ENCODE measurements around the gene SAAL1. TPM values are rescaled to one million over a fixed set of nuclear protein-coding genes. Genes with fewer than 3 reads are reported as not detected.

The SAAL1 gene
- total RNA-seq, 4 donors from 2014 or later: 9.6 to 13.0 (median 12.8) TPM

DNA sequence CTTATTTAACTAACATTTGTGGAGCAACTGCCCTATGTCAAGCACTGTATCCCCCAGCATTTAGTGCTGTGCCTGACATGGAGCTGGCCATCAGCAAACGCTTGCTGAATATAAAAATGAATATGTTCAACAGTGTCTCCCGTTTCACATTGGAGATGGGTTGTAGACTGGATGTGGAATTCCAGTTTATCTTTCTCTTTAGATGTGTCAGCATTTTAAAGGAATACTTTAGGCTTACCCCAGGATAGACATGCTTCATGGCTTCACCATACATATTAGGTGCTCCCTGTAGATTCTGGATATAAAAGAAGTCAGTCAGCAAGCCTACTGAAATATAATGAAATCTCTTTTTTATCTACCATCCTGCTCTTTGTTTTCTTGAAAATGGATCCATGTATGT is 38.5 kb downstream of the SAAL1 start:
- no peak for DNase-seq
- intact Hi-C loops (cut with DNase I): no loop called here
- no peak for TF ChIP-seq POLR2A (IDR thresholded peaks at IDR 0.05)
- TF ChIP-seq, protein P1, sequence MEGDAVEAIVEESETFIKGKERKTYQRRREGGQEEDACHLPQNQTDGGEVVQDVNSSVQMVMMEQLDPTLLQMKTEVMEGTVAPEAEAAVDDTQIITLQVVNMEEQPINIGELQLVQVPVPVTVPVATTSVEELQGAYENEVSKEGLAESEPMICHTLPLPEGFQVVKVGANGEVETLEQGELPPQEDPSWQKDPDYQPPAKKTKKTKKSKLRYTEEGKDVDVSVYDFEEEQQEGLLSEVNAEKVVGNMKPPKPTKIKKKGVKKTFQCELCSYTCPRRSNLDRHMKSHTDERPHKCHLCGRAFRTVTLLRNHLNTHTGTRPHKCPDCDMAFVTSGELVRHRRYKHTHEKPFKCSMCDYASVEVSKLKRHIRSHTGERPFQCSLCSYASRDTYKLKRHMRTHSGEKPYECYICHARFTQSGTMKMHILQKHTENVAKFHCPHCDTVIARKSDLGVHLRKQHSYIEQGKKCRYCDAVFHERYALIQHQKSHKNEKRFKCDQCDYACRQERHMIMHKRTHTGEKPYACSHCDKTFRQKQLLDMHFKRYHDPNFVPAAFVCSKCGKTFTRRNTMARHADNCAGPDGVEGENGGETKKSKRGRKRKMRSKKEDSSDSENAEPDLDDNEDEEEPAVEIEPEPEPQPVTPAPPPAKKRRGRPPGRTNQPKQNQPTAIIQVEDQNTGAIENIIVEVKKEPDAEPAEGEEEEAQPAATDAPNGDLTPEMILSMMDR (IDR thresholded peaks at IDR 0.05): no peak
- Histone ChIP-seq H3K4me1 (no peaks in the 10 kb centered on the region), H3K4me3 (no peak overlapping the region), H3K27me3 (no peaks in the 10 kb centered on the region), H3K36me3 (no peaks in the 10 kb centered on the region), H3K27ac (no peak overlapping the region), H3K9me3 (no peaks in the 10 kb centered on the region)
- WGBS, 2 donors: 91 to 100% methylated on average over 2 of the region's 2 CpGs

DNA sequence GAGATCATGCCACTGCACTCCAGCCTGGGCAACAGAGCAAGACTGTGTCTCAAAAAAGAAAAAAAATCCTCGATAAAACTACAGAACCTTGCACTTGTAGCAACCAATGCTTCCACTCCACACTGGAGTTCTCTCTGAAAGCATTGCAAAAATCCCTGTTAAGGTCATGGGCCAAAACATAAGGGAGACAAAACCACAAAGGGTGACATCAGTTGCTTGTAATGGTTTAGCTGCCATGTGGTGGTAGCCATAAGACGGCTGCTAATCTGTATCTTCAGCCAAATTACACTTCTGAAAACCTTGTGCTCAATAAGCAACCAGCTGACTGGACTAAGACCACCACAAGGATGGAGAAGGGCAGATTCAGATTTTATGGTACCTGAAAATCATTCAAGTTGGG is 39.3 kb downstream of the SAAL1 start:
- WGBS, 2 donors: 83 to 88% methylated on average over 2 of the region's 2 CpGs
- H3K27ac ChIP-seq: no peak overlapping the region
- H3K4me3 ChIP-seq: no peak overlapping the region
- H3K27me3 ChIP-seq: no peaks in the 10 kb centered on the region
- TF ChIP-seq, protein P1 (IDR thresholded peaks at IDR 0.05): no peak
- no peak for TF ChIP-seq POLR2A (IDR thresholded peaks at IDR 0.05)
- intact Hi-C loops (cut with DNase I): no loop called here
- H3K4me1 ChIP-seq: no peaks in the 10 kb centered on the region
- no peaks in the 10 kb centered on the region for H3K36me3 ChIP-seq
- H3K9me3 ChIP-seq: no peaks in the 10 kb centered on the region
- no peak for DNase-seq

DNA sequence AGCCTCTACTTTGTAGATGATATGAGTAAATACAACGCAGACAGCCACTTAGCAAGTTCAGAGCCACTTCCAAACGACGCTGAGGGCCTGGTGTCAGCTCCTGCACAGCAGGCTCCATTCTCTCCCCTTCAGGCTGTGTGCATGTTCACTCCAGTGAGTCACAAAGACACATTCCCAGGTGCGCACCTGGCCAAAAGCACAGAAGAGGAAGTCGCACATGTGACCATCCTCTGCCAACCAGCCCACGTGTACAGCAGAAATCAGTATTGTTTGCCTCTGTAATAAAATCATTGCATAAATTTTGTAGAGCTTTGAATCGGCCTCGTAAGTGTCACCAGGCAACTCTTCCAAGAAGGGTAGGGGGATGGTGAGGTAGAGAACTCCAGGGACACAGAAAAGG is 40.3 kb downstream of the SAAL1 start:
- WGBS, 2 donors: 76 to 77% methylated on average over 8 of the region's 8 CpGs
- Histone ChIP-seq H3K27ac (no peak overlapping the region), H3K9me3 (no peaks in the 10 kb centered on the region), H3K4me1 (no peaks in the 10 kb centered on the region), H3K4me3 (no peak overlapping the region), H3K27me3 (no peaks in the 10 kb centered on the region), H3K36me3 (no peaks in the 10 kb centered on the region)
- DNase-seq: no peak
- no peak for TF ChIP-seq POLR2A (IDR thresholded peaks at IDR 0.05)
- TF ChIP-seq, protein P1 (IDR thresholded peaks at IDR 0.05): no peak
- intact Hi-C loops (cut with DNase I): no loop called here

DNA sequence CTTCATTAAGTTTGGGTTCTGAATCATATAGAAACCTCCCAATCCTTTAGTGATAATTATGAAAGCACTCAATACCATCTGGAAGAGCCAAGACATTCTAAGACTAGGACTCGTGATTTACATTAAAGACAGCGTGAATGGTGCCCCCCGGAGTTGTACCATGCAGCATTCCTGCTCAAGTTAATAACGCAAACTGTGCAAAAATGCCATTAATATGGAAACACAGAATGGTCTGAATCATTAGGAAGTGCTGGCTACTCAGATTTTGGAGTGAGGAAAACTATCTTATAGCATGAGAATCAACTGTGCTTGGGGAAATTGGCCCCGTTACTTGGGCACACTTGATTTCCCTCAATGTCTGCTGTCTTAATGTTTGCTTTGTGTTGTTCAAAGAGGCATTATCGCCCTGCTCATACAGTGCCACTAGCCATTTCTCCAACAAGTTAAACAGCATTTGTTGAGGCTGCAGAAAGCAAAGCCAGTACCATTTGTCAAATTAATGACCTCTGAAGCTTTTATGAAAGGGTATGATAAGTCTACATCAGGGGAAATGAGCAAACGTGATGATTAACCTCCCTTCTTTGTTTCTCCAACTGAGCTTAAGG is 41.3 kb downstream of the SAAL1 start:
- Histone ChIP-seq H3K4me3 (no peak overlapping the region), H3K27me3 (no peaks in the 10 kb centered on the region), H3K36me3 (no peaks in the 10 kb centered on the region), H3K4me1 (no peaks in the 10 kb centered on the region), H3K27ac (no peak overlapping the region), H3K9me3 (no peaks in the 10 kb centered on the region)
- no peak for TF ChIP-seq POLR2A (IDR thresholded peaks at IDR 0.05)
- TF ChIP-seq, protein P1 (IDR thresholded peaks at IDR 0.05): no peak
- 79 to 87% methylated on average over 7 of the region's 7 CpGs for WGBS, 2 donors
- no peak for DNase-seq
- intact Hi-C loops (cut with DNase I): no loop called here

DNA sequence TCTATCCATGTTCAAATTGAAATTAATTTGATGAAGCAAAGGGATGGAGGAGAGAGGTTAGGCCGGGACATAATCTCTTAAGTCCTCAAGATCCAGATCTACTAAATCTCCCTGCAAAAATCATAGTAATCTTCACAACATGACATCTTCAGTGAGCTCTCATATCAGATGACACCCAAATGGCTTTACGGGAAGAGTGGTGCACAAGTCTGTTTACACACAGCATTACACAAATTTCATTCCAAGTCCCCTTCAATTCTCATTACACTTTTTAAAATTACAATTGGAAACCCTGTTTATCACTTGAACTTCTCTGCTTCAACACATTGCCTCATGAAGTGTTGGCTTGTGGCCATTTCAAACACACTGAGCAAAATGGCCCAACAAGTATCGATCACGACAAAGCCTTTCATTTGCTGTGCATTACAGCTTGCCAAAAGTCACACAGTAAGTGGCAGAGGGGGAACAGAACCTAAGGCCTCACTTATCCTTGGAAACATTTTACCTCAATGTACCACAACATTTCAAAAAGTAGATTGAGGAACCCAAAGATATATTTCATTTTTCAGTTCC is 41.9 kb downstream of the SAAL1 start:
- 69 to 81% methylated on average over 4 of the region's 4 CpGs for WGBS, 2 donors
- H3K27me3 ChIP-seq: no peaks in the 10 kb centered on the region
- no peaks in the 10 kb centered on the region for H3K9me3 ChIP-seq
- intact Hi-C loops (cut with DNase I): no loop called here
- no peak overlapping the region for H3K4me3 ChIP-seq
- TF ChIP-seq POLR2A (IDR thresholded peaks at IDR 0.05): no peak
- TF ChIP-seq, protein P1 (IDR thresholded peaks at IDR 0.05): no peak
- no peaks in the 10 kb centered on the region for H3K4me1 ChIP-seq
- DNase-seq: no peak
- H3K27ac ChIP-seq: no peak overlapping the region
- H3K36me3 ChIP-seq: no peaks in the 10 kb centered on the region
